Renal cortex interstitium (tissue), 11 donors: ENCODE data around the gene CHMP4B. TPM values are rescaled to one million over a fixed set of nuclear protein-coding genes. Genes with fewer than 3 reads are reported as not detected.

Experiments
- DNase-seq, 11 donors: peaks; one replicate each; pipeline ENCODE4 v3.0.0-alpha.2; 2013; ENCODE audit warnings: low read depth in 9 of 11, low spot score in 4 of 11; ENCODE audit errors: extremely low read depth in 1 of 11
- polyA plus RNA-seq, 3 donors: library from polyadenylated mRNA; unstranded; fragments of 120-200 nt; gene quantifications; one replicate each; pipeline ENCODE4 v1.2.1, GENCODE V29; 2013; ENCODE audit not compliant: insufficient read length in 3 of 3

Gene CHMP4B
- polyA plus RNA-seq, 3 donors: 98.8 to 110 (median 105) TPM

- no peak for DNase-seq
Observed at GRCh38 chr20:33869283-33869682, 58.1 kb downstream of the CHMP4B start.

GRCh38 chr20:33871362-33871761, 60.2 kb downstream of the CHMP4B start:
- DNase-seq: no peak

DNA sequence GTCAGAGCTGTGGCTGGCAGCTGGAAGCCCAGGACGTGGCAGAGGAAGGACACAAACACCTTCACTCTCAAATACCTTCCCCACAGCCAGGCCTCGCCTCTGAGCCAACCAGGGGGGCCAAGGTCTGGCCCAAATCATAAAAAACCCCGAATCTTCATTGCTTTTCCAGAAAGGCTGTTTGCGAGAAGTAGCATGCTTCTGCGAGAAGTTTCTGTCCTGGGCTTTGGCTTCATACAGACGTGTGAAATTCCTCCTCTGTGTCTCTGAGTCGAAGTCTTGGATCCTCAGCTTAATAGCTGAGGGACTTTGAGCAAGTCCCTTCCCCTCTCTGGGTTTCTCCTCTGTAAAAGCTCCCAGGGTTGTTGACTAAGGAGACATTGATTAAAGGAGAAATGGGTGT, 63.0 kb downstream of the CHMP4B start:
- no peak for DNase-seq

- DNase-seq: no peak
Observed at GRCh38 chr20:33875055-33875454, 63.9 kb downstream of the CHMP4B start.

DNA sequence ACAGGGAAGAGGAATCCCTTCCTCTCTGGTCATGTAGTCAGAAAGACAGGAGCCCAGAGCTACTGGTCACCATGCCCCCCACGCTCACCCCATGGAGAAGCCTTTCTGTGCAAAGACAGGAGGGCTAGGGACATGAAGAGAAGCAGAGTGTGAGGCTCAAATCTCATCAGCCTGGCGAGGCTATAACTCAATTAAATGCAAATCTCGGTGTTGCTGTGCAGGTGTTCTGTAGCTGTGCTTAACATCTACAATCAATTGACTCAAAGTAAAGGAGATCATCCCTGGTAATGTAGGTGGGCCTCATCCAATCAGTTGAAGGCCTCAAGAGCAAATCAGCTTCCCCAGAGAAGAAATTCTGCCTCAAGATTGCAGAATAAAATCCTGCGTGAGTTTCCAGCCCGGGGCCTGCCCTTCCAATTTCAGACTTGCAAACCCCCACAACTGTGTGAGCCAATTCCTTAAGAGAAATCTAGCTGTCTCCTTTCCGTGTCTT, 64.4 kb downstream of the CHMP4B start:
- no peak for DNase-seq

- no peak for DNase-seq
Observed at GRCh38 chr20:33878583-33878982, 67.4 kb downstream of the CHMP4B start.

- no peak for DNase-seq
Observed at GRCh38 chr20:33880396-33880795, 69.2 kb downstream of the CHMP4B start.

DNA sequence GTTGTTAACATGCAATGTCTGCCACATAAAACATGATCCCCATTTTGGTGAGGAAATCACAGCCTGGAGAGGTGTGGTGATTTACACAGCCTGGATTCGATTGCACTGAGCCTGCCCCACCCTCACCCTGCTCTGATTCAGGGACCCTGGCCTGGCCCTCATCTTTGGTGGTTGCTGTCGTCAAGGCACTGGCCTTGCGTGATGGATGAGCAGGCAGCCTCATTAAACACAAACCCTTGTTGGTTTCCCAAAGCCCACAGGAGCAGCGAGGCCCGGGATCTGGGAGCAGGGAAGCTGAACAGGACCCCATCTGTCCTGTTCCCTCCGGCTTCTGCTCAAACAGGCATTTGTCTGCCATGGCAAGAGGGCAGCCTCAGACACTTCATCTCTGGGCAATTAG, 70.8 kb downstream of the CHMP4B start:
- peak in 6 of 11 donors; percentile 13 to 63 (median 42) for DNase-seq

- no peak for DNase-seq
Observed at GRCh38 chr20:33882481-33882880, 71.3 kb downstream of the CHMP4B start.

- DNase-seq: no peak
Observed at GRCh38 chr20:33883164-33883563, 72.0 kb downstream of the CHMP4B start.

- DNase-seq: no peak
Observed at GRCh38 chr20:33884633-33885032, 73.5 kb downstream of the CHMP4B start.

- DNase-seq: no peak
Observed at GRCh38 chr20:33889312-33889711, 78.2 kb downstream of the CHMP4B start.

GRCh38 chr20:33890557-33890956, 79.4 kb downstream of the CHMP4B start:
- no peak for DNase-seq

GRCh38 chr20:33893314-33893713, 82.2 kb downstream of the CHMP4B start:
- no peak for DNase-seq

GRCh38 chr20:33894798-33895197, 83.7 kb downstream of the CHMP4B start:
- no peak for DNase-seq

GRCh38 chr20:33896509-33896908, 85.4 kb downstream of the CHMP4B start:
- DNase-seq: peak in 2 of 11 donors; percentile 25 to 39

DNA sequence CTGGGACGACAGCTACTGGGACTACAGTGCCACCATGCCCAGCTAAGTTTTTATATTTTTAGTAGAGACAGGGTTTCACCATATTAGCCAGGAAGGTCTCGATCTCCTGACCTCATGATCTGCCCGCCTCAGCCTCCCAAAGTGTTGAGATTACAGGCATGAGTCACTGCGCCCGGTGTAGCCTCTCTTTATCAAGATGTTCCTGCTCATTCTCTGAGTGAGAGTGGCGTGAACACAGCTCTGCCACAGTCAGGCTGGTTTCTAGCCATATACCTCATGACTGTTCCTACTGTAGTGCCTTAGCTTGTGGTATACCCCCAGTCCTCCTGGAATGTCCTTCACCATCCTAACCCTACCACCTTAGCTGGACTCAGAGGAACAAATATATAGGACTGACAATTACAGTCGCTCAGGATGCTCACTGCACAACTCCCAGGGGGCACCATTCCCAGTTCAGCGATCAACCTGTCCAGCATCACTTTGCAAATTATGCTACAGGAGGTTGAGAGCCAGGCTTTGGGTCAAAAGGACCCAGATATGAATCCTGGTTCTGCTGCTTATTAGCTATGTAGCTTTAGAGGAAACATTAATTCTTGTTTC, 86.3 kb downstream of the CHMP4B start:
- DNase-seq: no peak

- no peak for DNase-seq
Observed at GRCh38 chr20:33899106-33899505, 88.0 kb downstream of the CHMP4B start.

GRCh38 chr20:33900521-33901131, 89.5 kb downstream of the CHMP4B start:
- no peak for DNase-seq

DNA sequence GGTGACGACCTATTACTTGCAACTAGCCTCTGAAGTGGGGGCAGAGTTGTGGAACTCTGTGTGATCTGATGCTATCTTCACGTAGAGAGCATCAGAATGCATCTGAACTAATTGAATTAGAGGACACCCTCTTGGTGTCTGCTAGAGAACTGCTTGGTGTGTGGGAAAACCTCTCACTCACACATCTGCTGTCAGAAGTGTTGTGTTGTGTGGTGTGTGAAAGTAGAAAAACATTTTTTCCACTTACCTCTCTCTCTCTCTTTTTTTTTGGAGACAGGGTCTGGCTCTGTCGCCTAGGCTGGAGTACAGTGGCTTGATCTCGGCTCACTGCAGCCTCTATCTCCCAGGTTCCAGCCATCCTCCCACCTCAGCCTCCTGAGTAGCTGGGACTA, 90.0 kb downstream of the CHMP4B start:
- no peak for DNase-seq

- no peak for DNase-seq
Observed at GRCh38 chr20:33902011-33902410, 90.9 kb downstream of the CHMP4B start.
